ENCODE results near the gene SETD7.

- TF ChIP-seq POLR2A (IDR thresholded peaks at IDR 0.05) (no peak), CTCF (IDR thresholded peaks at IDR 0.05) (no peak)
Measured at GRCh38 chr4:139470997-139471665, 84.9 kb downstream of the SETD7 start.

Data from Peyer's patch (tissue), 4 donors.